ENCODE data around the gene CSNK1G3.
"Not testable (repeated sequence)": the region's sequence is repeated elsewhere in the genome, so short reads cannot be mapped to it uniquely, and the experiment has no call there.

The CSNK1G3 gene

DNA sequence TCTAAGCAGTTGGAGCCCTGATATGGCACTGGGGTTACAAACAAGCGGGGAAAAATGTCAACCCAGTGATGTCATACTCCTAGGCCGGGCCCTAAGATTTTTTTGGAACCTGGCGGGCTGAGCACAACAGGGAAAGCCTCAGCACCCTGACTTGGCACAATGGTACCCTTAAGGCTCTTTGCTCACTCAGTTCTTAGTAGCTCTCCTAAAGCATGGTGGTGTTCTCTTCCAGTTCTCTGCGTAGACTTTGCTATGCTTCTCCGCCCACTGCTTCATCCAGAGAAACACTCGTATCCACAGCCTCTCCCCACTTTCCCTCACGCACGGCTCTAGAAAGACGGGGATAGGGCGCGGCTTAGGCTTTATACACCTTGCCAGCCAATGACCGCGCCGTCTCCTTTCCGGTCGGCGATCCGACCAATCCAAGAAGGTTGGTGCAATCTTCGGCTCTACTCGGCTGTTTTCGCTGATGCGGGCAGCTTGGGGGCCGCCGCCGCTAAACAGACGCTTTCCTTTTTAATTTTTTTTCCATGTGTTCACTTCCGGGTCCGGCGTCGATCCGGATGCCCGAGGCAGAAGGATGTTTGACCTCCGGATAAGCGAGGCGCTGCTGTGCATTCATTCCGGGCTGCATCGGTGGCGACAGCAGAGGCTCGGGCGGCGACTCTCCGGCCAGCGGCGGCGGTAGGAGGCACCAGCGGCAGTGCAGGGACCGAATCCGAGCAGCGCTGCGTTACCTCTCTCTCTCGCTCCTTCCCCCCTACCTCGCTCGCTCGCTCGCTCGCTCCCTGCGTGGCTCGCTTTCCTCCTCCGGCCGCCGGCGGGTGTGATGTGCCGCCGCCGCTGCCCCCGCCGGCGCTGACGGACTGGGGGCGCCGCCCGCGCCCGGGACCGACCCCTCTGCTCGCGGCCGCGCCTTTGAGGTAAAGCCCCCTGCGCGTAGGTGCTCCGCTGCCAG is at the start of gene CSNK1G3:
CSNK1G3 (plus strand) TSS at position 530 of the 958 bp plus-strand sequence. CDS start 33,487 bp downstream, outside the sequence.
- DNase-seq = peak; percentile 95 to 96

- DNase-seq = not testable (repeated sequence)
These were observed 45.1 kb upstream of the CSNK1G3 start for GRCh38 chr5:123466839-123467238.

DNA sequence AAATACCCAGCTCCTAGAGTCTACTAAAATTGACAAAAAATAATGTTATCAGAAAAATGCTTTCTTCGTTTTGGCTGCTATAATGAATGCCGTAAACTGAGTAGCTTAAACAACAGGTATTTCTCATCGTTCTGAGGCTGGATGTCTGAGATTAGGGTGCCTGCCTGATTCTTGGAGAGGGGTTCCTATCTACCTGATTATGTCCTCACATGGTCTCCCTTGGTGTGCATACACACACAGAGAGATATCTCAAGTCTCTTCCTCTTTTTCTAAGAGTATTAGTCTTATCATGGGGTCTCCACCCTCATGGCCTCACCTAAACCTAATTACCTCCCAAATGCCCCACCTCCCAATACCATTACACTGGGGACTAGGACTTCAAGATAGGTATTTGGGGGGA is 40.6 kb upstream of the CSNK1G3 start:
- DNase-seq = no peak

GRCh38 chr5:123472150-123472924 is 39.6 kb upstream of the CSNK1G3 start:
- DNase-seq = no peak

DNA sequence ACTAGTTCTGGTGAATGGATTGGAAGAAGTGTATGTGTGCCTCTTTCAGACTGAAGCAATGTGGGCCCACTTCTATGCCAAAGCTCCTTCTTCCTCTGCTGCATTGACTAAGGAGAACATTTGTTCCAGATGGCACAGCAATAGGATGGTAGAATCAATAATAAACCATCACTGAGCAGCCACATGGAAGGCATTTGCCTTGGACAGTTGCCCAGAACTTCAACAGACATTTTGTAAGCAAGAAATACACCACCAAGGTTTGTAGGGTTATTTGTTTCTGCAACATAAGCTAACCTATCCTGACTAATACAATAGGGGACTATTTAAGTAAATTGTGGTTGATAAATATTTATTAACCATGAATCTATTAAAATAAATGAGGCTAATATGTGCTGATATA is 37.7 kb upstream of the CSNK1G3 start:
- peak; percentile 3 to 12 for DNase-seq

- DNase-seq = no peak
These were observed 35.2 kb upstream of the CSNK1G3 start for GRCh38 chr5:123476731-123477130.

DNA sequence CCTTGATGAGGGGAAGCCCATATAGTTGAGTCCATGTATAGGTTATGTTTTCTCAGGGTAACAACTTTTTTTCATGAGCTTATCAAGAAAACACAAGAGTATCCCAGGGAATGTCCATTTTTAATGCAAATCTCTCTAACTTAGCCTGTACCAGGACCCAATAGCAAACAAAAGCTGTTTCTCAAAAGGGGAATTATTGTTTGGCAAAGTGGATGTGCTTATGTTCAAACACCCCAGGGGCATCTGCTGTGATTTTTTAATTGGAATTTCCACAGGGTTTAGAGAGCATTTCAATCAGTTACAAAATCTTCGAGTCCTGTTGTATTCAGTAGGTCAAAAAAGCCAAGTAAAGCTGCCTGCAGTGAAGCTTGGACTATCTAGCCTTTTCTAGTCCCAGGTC is 33.4 kb upstream of the CSNK1G3 start:
- no peak for DNase-seq

DNA sequence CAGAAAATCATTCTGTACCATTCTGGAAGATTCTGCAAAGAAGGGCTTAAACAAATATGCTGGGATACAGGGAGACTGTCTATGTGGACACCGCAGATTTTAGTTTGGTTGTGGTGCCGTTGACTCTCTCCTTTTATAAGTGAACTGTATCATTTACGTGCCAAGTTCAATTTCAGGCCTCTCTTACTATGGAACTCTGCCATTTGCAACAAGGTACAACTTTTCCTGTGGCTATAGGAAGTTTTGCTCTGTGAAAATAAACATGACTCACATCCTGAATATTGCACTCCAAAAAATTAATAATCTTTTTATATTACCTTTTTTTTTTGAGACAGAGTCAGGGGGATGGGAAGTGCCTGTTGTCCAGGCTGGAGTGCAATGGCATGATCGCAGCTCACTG is 29.7 kb upstream of the CSNK1G3 start:
- no peak for DNase-seq

GRCh38 chr5:123483446-123484077 is 28.4 kb upstream of the CSNK1G3 start:
- DNase-seq = no peak

DNA sequence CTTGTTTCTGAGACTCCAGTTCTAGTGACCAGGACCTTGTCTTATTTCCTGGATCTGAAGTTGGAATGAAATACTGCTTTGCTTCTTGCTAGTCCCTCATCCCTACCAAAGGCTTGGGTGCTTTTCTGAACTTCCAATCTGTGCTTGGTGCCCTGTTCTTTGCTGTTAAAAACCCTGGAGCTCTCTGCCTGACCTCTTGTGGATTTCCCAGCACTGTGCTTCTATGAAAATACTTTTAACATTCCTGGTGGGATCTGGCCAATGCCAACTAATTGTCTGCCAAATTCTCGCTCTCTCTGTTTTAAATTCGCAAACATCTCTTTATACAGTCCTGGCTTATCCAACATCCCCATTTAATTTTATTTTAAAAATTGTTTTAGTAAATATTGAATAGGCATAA is 26.7 kb upstream of the CSNK1G3 start:
- DNase-seq = no peak

GRCh38 chr5:123486951-123487655 is 24.9 kb upstream of the CSNK1G3 start:
- no peak for DNase-seq

DNA sequence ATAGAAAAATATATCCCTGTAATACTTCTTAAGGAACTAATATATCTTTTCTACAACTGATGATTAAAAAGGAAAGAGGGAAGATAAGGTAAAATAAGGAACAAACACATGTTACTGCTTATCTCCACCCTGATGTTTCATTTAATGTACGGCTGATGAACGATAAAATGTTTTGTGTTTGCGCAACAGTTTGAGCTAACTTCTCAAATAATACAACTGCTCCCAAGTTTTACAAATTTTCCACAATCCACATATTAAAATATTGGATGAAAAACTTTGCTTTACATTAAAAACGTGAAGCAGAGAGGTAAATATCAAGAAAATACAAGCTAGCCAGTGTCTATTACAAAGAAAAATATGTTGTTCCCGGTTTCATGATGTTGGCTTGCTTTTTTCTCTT is 21.0 kb upstream of the CSNK1G3 start:
- no peak for DNase-seq

- DNase-seq = not testable (repeated sequence)
These were observed 16.8 kb upstream of the CSNK1G3 start for GRCh38 chr5:123495211-123495610.

DNA sequence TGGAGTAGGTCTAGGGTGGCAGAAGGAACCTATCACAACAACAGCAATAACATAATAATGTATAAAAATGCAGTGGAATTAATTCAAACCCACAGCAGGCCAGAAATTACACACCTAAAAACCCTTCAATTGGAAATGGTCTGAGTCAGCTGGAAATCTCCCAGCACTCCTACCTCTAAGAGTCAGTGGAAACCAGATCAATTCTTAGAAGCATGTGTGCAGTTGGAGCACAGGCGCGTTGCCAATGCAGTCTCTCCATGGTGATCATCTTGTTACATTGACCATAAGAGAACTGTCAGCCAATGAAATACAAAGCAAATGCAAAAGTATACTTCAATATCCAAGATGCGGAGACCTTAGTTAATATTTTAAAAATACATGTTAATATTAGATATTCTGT is 15.1 kb upstream of the CSNK1G3 start:
- DNase-seq = no peak

DNA sequence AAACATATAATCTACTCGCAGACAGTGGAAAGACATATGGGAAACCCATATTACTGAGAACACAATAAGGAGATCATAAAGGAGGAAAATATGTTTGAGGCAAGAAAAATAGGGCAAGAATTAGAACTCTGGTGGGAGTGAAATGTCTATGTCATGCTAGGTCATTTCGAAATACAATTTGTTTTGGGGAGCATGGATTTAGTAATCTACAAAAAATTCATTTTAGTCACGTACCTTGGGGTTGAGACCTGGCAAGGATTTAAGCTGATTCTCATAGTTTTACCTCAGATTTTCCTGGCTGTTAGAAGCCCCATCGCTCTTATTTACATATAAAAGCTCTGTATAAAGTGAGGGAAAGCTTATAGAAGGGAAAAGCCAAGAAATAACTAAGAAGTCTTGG is 11.5 kb upstream of the CSNK1G3 start:
- DNase-seq = no peak

- no peak for DNase-seq
These were observed 9.9 kb upstream of the CSNK1G3 start for GRCh38 chr5:123502120-123502519.

DNA sequence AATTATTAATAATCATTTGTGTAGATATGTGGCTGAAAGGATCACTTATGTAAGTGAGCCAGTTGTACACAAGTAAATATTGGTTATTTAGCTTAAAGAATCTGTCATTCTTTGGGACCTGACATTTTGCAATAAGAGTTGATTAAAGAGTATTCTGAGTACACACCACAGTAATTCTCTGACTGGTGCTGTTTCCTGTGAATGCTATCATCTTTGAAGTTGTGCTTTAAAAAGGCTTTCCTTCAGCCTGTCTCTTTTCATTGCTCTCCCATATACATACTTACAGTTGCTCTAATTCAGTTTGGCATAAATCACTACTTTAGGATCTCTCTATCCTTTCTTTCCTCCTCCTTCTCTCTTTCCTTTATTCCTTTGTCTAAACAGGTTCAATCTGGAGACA is 8.7 kb upstream of the CSNK1G3 start:
- DNase-seq = no peak

GRCh38 chr5:123505633-123506032 is 6.3 kb upstream of the CSNK1G3 start:
- DNase-seq = peak in 1 of 2 experiments; percentile 30

DNA sequence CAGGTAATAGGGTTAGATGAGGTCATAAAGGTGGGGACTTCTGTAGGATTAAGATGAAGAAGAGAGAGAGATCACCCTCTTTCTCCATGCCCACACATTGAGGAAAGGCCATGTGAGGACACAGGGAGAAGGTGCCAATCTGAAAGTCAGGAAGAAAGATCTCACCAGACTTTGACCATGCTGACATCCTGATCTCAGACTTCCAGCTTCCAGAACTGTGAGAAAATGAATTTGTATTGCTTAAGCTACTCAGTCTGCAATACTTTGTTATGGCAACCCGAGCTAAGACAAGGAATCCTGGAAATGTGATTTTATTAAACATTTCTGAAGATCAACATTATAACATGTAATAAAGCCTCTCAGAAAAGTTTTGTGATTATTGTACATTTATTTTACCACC is 3.5 kb upstream of the CSNK1G3 start:
- no peak for DNase-seq

DNA sequence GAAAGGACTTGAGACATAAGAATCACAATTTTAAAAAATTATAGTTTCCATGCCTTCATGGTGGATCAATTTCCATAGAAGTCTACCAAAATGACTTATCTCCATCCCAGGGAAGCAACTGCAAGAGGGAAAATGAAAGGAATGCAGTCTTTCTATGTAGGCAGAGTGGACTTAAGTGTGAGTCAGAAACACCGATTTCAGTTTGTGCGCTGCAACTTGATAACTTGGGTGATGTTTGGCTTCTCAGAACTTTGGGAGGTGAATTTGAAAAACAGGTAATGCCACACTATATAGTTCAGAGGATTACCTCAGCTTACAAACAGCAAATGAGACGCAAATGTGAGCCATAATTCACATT is 708 bp upstream of the CSNK1G3 start:
- DNase-seq = no peak

DNA sequence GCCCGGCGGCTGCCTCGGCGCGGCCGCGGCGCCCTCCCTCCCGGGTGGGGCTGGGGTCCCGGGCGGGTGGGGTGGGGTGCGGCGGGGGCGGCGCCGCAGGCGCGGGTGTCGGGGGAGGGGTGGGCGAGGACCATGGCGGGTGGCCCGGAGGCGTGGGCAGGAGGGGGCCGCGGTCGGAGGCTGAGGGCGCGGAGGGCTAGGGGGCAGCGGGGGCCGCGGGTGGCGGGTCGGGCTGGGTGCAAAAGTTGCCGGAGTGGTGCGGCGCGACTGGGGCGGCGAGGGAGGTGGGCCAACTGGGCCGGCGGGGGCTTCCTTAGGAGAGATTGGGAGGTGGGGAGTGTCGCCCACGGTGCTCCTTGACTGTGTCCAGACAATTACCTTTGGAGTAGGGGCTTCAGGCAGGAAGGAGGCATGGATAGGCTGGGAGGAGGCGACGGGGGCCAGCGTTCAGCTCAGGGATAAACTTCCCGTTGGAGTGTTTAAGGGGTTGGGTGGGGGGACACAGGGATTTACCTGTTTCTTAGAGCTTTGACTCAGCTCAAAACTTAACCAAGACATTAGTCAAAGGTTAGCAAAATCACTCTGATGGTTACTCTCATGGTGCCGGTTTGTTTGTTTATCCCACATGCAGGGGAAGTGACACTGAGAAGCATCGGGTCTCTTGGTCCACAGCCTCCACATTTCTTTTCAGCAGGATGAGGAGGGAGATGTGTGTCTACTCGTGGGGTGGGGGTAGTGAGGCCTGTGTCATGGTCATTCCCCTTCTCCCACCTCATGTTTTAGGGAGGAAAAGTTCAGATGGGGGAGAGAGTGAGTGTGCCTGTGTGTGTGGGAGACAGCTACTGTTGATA is 859 bp downstream of the CSNK1G3 start:
- no peak for DNase-seq
